Endometrium (tissue), 2 donors: ENCODE data around the gene GPR52.

Experiments
- FAIRE-seq: peaks from 2 replicates; lab custom pipeline; 2012; peaks lifted over from hg19 to GRCh38; lab: Jason Lieb, UNC
- donor health status: control.
- donor health status: control.

GPR52 gene

GRCh38 chr1:174469052-174469451, 21.3 kb downstream of the GPR52 start:
- no peak for FAIRE-seq

- no peak for FAIRE-seq
Measured at GRCh38 chr1:174469687-174470086, 21.9 kb downstream of the GPR52 start.

- FAIRE-seq = no peak
Measured at GRCh38 chr1:174479281-174479680, 31.5 kb downstream of the GPR52 start.

- no peak for FAIRE-seq
Measured at GRCh38 chr1:174480324-174480723, 32.6 kb downstream of the GPR52 start.

GRCh38 chr1:174491606-174492005, 43.8 kb downstream of the GPR52 start:
- FAIRE-seq = no peak

GRCh38 chr1:174497478-174497877, 49.7 kb downstream of the GPR52 start:
- FAIRE-seq = no peak
